Activated effector memory CD4-positive, alpha-beta T cell treated with anti-CD3 and anti-CD28 coated beads, Interleukin-2, amount 50 U/mL, for 16 hours (primary cell): Measurements from ENCODE around the gene FGFR2.

Source experiments
- DNase-seq: peaks from one replicate; pipeline ENCODE4 v3.0.0-alpha.2; 2020

The FGFR2 gene

GRCh38 chr10:121484401-121484800 lies 113.8 kb downstream of the FGFR2 start:
- DNase-seq = no peak

GRCh38 chr10:121481180-121481579 lies 117.1 kb downstream of the FGFR2 start:
- no peak for DNase-seq

GRCh38 chr10:121478556-121478955 lies 119.7 kb downstream of the FGFR2 start:
- DNase-seq = no peak

GRCh38 chr10:121469797-121470606 lies 128.2 kb downstream of the FGFR2 start:
- no peak for DNase-seq

- no peak for DNase-seq
These were observed 129.5 kb downstream of the FGFR2 start for GRCh38 chr10:121468726-121469125.

GRCh38 chr10:121466424-121466823 lies 131.8 kb downstream of the FGFR2 start:
- no peak for DNase-seq

GRCh38 chr10:121465215-121465614 lies 133.0 kb downstream of the FGFR2 start:
- no peak for DNase-seq

GRCh38 chr10:121464517-121464916 lies 133.7 kb downstream of the FGFR2 start:
- DNase-seq = no peak

GRCh38 chr10:121462955-121463354 lies 135.3 kb downstream of the FGFR2 start:
- DNase-seq = no peak

GRCh38 chr10:121462281-121462680 lies 136.0 kb downstream of the FGFR2 start:
- no peak for DNase-seq

- no peak for DNase-seq
These were observed 136.9 kb downstream of the FGFR2 start for GRCh38 chr10:121461307-121461706.

- DNase-seq = no peak
These were observed 137.5 kb downstream of the FGFR2 start for GRCh38 chr10:121460733-121461132.

GRCh38 chr10:121459622-121460453 lies 138.4 kb downstream of the FGFR2 start:
- DNase-seq = no peak

- no peak for DNase-seq
These were observed 139.0 kb downstream of the FGFR2 start for GRCh38 chr10:121459279-121459621.

- DNase-seq = no peak
These were observed 140.5 kb downstream of the FGFR2 start for GRCh38 chr10:121457729-121458128.

- no peak for DNase-seq
These were observed 142.9 kb downstream of the FGFR2 start for GRCh38 chr10:121455377-121455776.

GRCh38 chr10:121454781-121455180 lies 143.5 kb downstream of the FGFR2 start:
- DNase-seq = no peak

- no peak for DNase-seq
These were observed 145.1 kb downstream of the FGFR2 start for GRCh38 chr10:121453160-121453559.

GRCh38 chr10:121452581-121452980 lies 145.7 kb downstream of the FGFR2 start:
- no peak for DNase-seq

- no peak for DNase-seq
These were observed 148.0 kb downstream of the FGFR2 start for GRCh38 chr10:121450247-121450646.

GRCh38 chr10:121449482-121449924 lies 148.7 kb downstream of the FGFR2 start:
- no peak for DNase-seq

GRCh38 chr10:121448766-121449421 lies 149.3 kb downstream of the FGFR2 start:
- no peak for DNase-seq

GRCh38 chr10:121444520-121445165 lies 153.6 kb downstream of the FGFR2 start:
- no peak for DNase-seq
